ENCODE data around the gene DOP1A. TPM values are rescaled to one million over a fixed set of nuclear protein-coding genes. Genes with fewer than 3 reads are reported as not detected.

The DOP1A gene
- total and polyA plus RNA-seq, 4 donors: 3.5 to 32.0 (median 9.6) TPM

DNA sequence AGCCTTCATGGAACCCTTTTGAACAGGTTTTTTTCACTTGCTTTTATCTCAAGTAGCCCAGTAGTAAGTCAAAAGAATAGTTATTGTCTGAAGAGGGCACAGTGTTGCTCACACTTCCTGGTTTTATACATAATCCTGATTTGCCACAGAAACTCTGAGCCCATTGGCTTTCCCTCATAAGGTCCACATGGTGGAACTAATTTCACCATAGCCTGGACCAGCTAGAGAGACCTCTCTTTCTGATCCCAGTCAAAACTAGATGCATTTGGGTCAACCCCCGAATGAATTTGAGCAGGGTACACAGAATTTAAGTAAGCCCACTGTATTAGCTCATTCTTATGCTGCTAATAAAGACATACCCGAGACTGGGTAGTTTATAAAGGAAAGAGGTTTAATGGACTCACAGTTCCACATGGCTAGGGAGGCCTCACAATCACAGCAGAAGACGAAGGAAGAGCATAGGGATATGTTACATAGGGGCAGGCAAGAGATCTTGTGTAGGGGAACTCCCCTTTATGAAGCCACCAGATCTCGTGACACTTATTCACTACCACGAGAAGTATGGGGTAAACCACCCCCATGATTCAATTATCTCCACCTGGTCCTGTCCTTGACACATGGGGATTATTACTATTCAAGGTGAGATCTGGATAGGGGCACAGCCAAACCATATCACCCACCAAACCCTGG lies 131.8 kb downstream of the DOP1A start:
- TF ChIP-seq, protein P1, sequence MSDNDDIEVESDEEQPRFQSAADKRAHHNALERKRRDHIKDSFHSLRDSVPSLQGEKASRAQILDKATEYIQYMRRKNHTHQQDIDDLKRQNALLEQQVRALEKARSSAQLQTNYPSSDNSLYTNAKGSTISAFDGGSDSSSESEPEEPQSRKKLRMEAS (IDR thresholded peaks at IDR 0.05): no peak
- TF ChIP-seq FOXA2 (IDR thresholded peaks at IDR 0.05) (no peak), NR2F2 (IDR thresholded peaks at IDR 0.05) (no peak), HNF4G (IDR thresholded peaks at IDR 0.05) (no peak), HNF4A (conservative IDR thresholded peaks at IDR 0.05) (no peak), EGR1 (IDR thresholded peaks at IDR 0.05; ENCODE audit: low read depth in 2 of 2) (no peak), YY1 (IDR thresholded peaks at IDR 0.05) (no peak), JUND (IDR thresholded peaks at IDR 0.05) (no peak), SP1 (IDR thresholded peaks at IDR 0.05) (no peak), TAF1 (conservative IDR thresholded peaks at IDR 0.05) (no peak), FOXA1 (IDR thresholded peaks at IDR 0.05) (no peak), RXRA (IDR thresholded peaks at IDR 0.05) (no peak), RAD21 (IDR thresholded peaks at IDR 0.05) (no peak), GABPA (IDR thresholded peaks at IDR 0.05 in 1 of 2, conservative IDR thresholded peaks at IDR 0.05 in 1 of 2) (no peak)
- TF ChIP-seq, protein P2, sequence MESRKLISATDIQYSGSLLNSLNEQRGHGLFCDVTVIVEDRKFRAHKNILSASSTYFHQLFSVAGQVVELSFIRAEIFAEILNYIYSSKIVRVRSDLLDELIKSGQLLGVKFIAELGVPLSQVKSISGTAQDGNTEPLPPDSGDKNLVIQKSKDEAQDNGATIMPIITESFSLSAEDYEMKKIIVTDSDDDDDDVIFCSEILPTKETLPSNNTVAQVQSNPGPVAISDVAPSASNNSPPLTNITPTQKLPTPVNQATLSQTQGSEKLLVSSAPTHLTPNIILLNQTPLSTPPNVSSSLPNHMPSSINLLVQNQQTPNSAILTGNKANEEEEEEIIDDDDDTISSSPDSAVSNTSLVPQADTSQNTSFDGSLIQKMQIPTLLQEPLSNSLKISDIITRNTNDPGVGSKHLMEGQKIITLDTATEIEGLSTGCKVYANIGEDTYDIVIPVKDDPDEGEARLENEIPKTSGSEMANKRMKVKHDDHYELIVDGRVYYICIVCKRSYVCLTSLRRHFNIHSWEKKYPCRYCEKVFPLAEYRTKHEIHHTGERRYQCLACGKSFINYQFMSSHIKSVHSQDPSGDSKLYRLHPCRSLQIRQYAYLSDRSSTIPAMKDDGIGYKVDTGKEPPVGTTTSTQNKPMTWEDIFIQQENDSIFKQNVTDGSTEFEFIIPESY (IDR thresholded peaks at IDR 0.05): no peak
- TF ChIP-seq, protein P3, sequence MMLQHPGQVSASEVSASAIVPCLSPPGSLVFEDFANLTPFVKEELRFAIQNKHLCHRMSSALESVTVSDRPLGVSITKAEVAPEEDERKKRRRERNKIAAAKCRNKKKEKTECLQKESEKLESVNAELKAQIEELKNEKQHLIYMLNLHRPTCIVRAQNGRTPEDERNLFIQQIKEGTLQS (IDR thresholded peaks at IDR 0.05): no peak
- TF ChIP-seq, protein P4, sequence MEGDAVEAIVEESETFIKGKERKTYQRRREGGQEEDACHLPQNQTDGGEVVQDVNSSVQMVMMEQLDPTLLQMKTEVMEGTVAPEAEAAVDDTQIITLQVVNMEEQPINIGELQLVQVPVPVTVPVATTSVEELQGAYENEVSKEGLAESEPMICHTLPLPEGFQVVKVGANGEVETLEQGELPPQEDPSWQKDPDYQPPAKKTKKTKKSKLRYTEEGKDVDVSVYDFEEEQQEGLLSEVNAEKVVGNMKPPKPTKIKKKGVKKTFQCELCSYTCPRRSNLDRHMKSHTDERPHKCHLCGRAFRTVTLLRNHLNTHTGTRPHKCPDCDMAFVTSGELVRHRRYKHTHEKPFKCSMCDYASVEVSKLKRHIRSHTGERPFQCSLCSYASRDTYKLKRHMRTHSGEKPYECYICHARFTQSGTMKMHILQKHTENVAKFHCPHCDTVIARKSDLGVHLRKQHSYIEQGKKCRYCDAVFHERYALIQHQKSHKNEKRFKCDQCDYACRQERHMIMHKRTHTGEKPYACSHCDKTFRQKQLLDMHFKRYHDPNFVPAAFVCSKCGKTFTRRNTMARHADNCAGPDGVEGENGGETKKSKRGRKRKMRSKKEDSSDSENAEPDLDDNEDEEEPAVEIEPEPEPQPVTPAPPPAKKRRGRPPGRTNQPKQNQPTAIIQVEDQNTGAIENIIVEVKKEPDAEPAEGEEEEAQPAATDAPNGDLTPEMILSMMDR (IDR thresholded peaks at IDR 0.05; ENCODE audit: low read depth, low read length, missing input control): no peak
- TF ChIP-seq, protein P5, sequence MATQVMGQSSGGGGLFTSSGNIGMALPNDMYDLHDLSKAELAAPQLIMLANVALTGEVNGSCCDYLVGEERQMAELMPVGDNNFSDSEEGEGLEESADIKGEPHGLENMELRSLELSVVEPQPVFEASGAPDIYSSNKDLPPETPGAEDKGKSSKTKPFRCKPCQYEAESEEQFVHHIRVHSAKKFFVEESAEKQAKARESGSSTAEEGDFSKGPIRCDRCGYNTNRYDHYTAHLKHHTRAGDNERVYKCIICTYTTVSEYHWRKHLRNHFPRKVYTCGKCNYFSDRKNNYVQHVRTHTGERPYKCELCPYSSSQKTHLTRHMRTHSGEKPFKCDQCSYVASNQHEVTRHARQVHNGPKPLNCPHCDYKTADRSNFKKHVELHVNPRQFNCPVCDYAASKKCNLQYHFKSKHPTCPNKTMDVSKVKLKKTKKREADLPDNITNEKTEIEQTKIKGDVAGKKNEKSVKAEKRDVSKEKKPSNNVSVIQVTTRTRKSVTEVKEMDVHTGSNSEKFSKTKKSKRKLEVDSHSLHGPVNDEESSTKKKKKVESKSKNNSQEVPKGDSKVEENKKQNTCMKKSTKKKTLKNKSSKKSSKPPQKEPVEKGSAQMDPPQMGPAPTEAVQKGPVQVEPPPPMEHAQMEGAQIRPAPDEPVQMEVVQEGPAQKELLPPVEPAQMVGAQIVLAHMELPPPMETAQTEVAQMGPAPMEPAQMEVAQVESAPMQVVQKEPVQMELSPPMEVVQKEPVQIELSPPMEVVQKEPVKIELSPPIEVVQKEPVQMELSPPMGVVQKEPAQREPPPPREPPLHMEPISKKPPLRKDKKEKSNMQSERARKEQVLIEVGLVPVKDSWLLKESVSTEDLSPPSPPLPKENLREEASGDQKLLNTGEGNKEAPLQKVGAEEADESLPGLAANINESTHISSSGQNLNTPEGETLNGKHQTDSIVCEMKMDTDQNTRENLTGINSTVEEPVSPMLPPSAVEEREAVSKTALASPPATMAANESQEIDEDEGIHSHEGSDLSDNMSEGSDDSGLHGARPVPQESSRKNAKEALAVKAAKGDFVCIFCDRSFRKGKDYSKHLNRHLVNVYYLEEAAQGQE (IDR thresholded peaks at IDR 0.05): no peak
- Histone ChIP-seq H3K36me3 (ENCODE audit: control insufficient read depth in 4 of 4, insufficient read depth in 3 of 4, low read depth in 1 of 4, low read length in 3 of 4) (peaks cover 3 to 16% (median 10%) of the 10 kb centered on the region in 4 donors), H3K4me1 (ENCODE audit: control insufficient read depth in 4 of 4, insufficient read depth in 4 of 4, low read length in 3 of 4) (peaks cover under 1 to 3% (median 2%) of the 10 kb centered on the region in 4 donors), H3K9ac (ENCODE audit: low read depth in 1 of 2, low read length in 2 of 2) (no peak overlapping the region), H3K4me3 (ENCODE audit: low read depth in 1 of 3, low read length in 3 of 3) (no peak overlapping the region), H3K27ac (ENCODE audit: low read depth in 1 of 2, low read length in 2 of 2) (no peak overlapping the region), H3K27me3 (ENCODE audit: control insufficient read depth in 4 of 4, insufficient read depth in 4 of 4, low read length in 3 of 4) (no peaks in the 10 kb centered on the region), H3K9me3 (ENCODE audit: control insufficient read depth in 4 of 4, low read length in 3 of 4) (no peaks in the 10 kb centered on the region)
- DNase-seq (ENCODE audit: low spot score): no peak
- 92% methylated on average over 5 of the region's 5 CpGs for WGBS
